ENCODE measurements around the gene HEATR5B.

GRCh38 chr2:37039580-37039979, 44.6 kb downstream of the HEATR5B start:
- TF ChIP-seq CTCF (IDR thresholded peaks at IDR 0.05; ENCODE audit: low read depth, low read length) (no peak), POLR2A (IDR thresholded peaks at IDR 0.05; ENCODE audit: extremely low read depth, insufficient read length) (no peak), MYC (IDR thresholded peaks at IDR 0.05; ENCODE audit: low read depth, low read length) (no peak)
